Dedifferentiated amniotic fluid mesenchymal stem cell (primary cell): ENCODE measurements around the gene APOO.
"Not testable (repeated sequence)": the region's sequence is repeated elsewhere in the genome, so short reads cannot be mapped to it uniquely, and the experiment has no call there.

Experiments
- DNase-seq: peaks from one replicate; pipeline ENCODE4 v3.0.0-alpha.2; 2016; ENCODE audit errors: extremely low spot score

Gene APOO

GRCh38 chrX:23861215-23861896, 46.4 kb downstream of the APOO start:
- DNase-seq, result no peak

- DNase-seq, result not testable (repeated sequence)
These were observed 48.5 kb downstream of the APOO start for GRCh38 chrX:23859238-23859637.

- DNase-seq, result no peak
These were observed 49.8 kb downstream of the APOO start for GRCh38 chrX:23857935-23858334.

GRCh38 chrX:23857363-23857762, 50.4 kb downstream of the APOO start:
- no peak for DNase-seq

- DNase-seq, result no peak
These were observed 52.2 kb downstream of the APOO start for GRCh38 chrX:23855569-23855968.

- no peak for DNase-seq
These were observed 52.8 kb downstream of the APOO start for GRCh38 chrX:23854945-23855344.

GRCh38 chrX:23854122-23854521, 53.6 kb downstream of the APOO start:
- no peak for DNase-seq

GRCh38 chrX:23851544-23851943, 56.2 kb downstream of the APOO start:
- DNase-seq, result no peak

- DNase-seq, result no peak
These were observed 58.5 kb downstream of the APOO start for GRCh38 chrX:23849241-23849640.

GRCh38 chrX:23845351-23845817, 62.4 kb downstream of the APOO start:
- no peak for DNase-seq

GRCh38 chrX:23844502-23845138, 63.1 kb downstream of the APOO start:
- DNase-seq, result no peak

GRCh38 chrX:23841847-23842522, 65.8 kb downstream of the APOO start:
- no peak for DNase-seq

GRCh38 chrX:23840674-23841073, 67.1 kb downstream of the APOO start:
- DNase-seq, result no peak

- no peak for DNase-seq
These were observed 68.8 kb downstream of the APOO start for GRCh38 chrX:23838953-23839352.

- DNase-seq, result no peak
These were observed 75.0 kb downstream of the APOO start for GRCh38 chrX:23832721-23833120.

GRCh38 chrX:23828881-23829280, 78.9 kb downstream of the APOO start:
- DNase-seq, result no peak

- no peak for DNase-seq
These were observed 81.1 kb downstream of the APOO start for GRCh38 chrX:23826653-23827052.

GRCh38 chrX:23826216-23826615, 81.5 kb downstream of the APOO start:
- no peak for DNase-seq

- DNase-seq, result no peak
These were observed 82.1 kb downstream of the APOO start for GRCh38 chrX:23825675-23826074.

- no peak for DNase-seq
These were observed 84.9 kb downstream of the APOO start for GRCh38 chrX:23822841-23823240.

GRCh38 chrX:23822397-23822796, 85.3 kb downstream of the APOO start:
- no peak for DNase-seq

- DNase-seq, result no peak
These were observed 85.9 kb downstream of the APOO start for GRCh38 chrX:23821847-23822246.

GRCh38 chrX:23820235-23820782, 87.4 kb downstream of the APOO start:
- DNase-seq, result no peak
